C4-2B (cell line): ENCODE results near the gene KIAA0232.

Experiments used
- H3K27ac ChIP-seq: fragments of 450-650 bp; 2 replicates; pipeline ENCODE4 v1.5.1; 2017
- CTCF ChIP-seq: fragments of 450-650 bp; conservative IDR thresholded peaks from 2 replicates; pipeline ENCODE4 v1.5.1; 2017; ENCODE audit warnings: mild to moderate bottlenecking
- ZFX ChIP-seq: fragments of 450-650 bp; IDR thresholded peaks from 2 replicates; pipeline ENCODE4 v1.6.1; 2017

The KIAA0232 gene

DNA sequence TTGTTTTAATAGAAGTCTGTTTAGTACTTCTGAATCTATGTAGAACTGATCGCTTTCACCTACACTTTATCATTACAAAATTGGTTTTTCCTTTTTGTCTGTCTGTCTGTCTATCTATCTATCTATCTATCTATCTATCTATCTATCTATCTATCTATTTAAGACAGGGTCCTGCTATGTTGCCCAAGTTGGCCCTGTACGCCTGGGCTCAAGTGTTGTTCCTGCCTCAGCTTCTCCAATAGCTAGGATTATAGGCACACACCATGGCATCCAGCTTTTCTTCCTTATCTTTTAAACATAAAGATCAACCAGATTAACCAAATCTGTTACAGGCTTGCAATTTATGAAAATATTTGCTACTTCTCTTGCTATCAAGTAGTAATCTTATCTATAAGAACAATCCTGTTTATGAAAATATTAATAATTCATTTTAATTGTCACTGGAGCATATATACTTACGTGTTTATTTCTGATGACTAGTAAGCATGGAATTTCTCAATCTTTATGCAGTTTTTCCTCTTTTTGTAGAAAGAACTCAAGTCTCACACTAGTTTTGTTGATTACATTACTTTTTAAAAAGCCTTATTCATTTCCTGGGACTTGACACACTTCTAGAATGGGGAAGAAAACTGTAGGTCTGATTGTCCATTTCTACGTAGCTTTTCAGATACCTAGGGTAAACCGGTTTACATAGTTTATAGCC, 24.5 kb downstream of the KIAA0232 start:
- no peak overlapping the region for H3K27ac ChIP-seq
- no peak for TF ChIP-seq CTCF
- TF ChIP-seq ZFX: no peak

GRCh38 chr4:6808259-6808658, 25.7 kb downstream of the KIAA0232 start:
- no peak for TF ChIP-seq ZFX
- TF ChIP-seq CTCF: no peak
- H3K27ac ChIP-seq: no peak overlapping the region

GRCh38 chr4:6811165-6811564, 28.6 kb downstream of the KIAA0232 start:
- peak overlapping the region; percentile 73 for H3K27ac ChIP-seq
- no peak for TF ChIP-seq ZFX
- TF ChIP-seq CTCF: no peak

DNA sequence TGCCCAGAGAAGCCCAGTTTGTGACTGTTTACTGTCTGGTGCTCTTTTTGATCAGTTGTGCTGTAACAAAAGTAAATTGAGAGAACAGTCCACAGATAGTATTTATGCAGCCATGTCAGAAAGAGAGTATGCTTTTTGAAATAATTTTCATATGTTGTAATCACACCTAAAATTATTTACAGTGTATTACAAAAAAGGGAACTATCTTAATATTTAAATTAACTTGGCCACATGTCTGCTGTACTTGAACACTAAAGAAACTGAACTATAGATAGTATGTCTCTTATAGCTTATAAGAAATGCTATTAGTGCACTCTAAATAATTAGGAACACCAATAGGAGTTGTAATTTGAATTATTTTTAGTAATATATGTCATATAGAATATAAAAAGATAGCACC, 30.2 kb downstream of the KIAA0232 start:
- TF ChIP-seq CTCF: no peak
- no peak for TF ChIP-seq ZFX
- no peak overlapping the region for H3K27ac ChIP-seq

DNA sequence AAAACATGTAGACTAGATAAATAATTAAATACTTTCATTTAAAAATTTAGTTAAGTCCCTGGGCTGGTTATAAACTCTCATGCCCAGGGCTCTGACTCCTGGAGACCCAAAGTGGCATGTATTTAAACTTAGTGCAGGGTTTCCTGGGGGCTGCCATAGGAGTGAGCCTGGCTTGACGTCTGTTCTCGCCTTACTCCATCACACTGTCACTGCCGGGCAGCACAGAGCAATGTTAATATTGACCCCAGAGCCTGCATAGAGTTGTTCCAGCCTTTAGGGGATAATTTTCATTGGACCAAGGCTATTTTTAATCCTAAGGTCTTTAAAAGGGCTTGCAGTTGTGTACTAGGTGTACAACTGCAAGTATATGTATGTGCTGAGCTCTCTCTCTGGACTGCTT, 31.2 kb downstream of the KIAA0232 start:
- TF ChIP-seq CTCF: no peak
- TF ChIP-seq ZFX: no peak

GRCh38 chr4:6815029-6815836, 32.7 kb downstream of the KIAA0232 start:
- H3K27ac ChIP-seq: no peak overlapping the region; the same call in 1 of the 2 replicates
- TF ChIP-seq CTCF: no peak
- no peak for TF ChIP-seq ZFX

More for the DNA sequence above, 31.2 kb downstream of the KIAA0232 start:
- no peak overlapping the region for H3K27ac ChIP-seq

DNA sequence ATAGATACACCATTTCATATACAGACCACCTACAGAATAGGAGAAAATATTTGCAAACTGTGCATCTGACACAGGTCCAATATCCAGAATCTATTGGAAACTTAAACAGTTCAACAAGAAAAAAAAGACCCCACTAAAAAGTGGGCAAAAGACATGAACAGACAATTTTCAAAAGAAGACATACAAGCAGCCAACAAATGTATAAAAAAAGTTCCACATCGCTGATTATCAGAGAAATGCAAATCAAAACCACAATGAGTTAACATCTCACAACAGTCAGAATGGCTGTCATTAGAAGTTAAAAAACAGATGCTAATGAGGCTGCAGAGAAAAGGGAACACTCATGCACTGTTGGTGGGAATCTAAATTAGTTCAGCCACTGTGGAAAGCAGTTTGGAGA, 36.8 kb downstream of the KIAA0232 start:
- no peak overlapping the region for H3K27ac ChIP-seq
- TF ChIP-seq CTCF: no peak
- no peak for TF ChIP-seq ZFX
